IMR-90 (cell line): ENCODE results near the gene FADS1.

Experiments
- CEBPB ChIP-seq: IDR thresholded peaks from 2 replicates; pipeline ENCODE4 v1.6.1; 2012; ENCODE audit warnings: low read depth, low read length, improper control_type of control experiment
- FOS ChIP-seq: fragments of 150-350 bp; IDR thresholded peaks from 2 replicates; pipeline ENCODE4 v1.6.1; 2016; ENCODE audit warnings: low read depth, low read length
- NFE2L2 ChIP-seq: fragments of 150-350 bp; IDR thresholded peaks from 2 replicates; pipeline ENCODE4 v1.6.1; 2016; ENCODE audit warnings: low read depth, mild to moderate bottlenecking, low read length
- POLR2A ChIP-seq: IDR thresholded peaks from 2 replicates; pipeline ENCODE4 v1.6.1; 2012; ENCODE audit warnings: mild to moderate bottlenecking, low read depth, low read length
- RAD21 ChIP-seq: IDR thresholded peaks from 2 replicates; pipeline ENCODE4 v1.6.1; 2012; ENCODE audit warnings: low read length, improper control_type of control experiment
- RCOR1 ChIP-seq: IDR thresholded peaks from 2 replicates; pipeline ENCODE4 v1.6.1; 2012; ENCODE audit warnings: mild to moderate bottlenecking, low read length, improper control_type of control experiment; ENCODE audit not compliant: insufficient replicate concordance
- RFX5 ChIP-seq: IDR thresholded peaks from 2 replicates; pipeline ENCODE4 v1.8.0; 2012; ENCODE audit warnings: low read depth, mild to moderate bottlenecking, low read length, moderate library complexity
- USF2 ChIP-seq: fragments of 150-350 bp; IDR thresholded peaks from 2 replicates; pipeline ENCODE4 v1.6.1; 2017; ENCODE audit warnings: mild to moderate bottlenecking, antibody characterized with exemption, low read length, low read depth
- TF ChIP-seq, protein P1 (sequence below): conservative IDR thresholded peaks from 2 replicates; pipeline ENCODE4 v1.5.1; 2012; ENCODE audit warnings: mild to moderate bottlenecking, low read depth, low read length, improper control_type of control experiment

- TF ChIP-seq, protein P1, sequence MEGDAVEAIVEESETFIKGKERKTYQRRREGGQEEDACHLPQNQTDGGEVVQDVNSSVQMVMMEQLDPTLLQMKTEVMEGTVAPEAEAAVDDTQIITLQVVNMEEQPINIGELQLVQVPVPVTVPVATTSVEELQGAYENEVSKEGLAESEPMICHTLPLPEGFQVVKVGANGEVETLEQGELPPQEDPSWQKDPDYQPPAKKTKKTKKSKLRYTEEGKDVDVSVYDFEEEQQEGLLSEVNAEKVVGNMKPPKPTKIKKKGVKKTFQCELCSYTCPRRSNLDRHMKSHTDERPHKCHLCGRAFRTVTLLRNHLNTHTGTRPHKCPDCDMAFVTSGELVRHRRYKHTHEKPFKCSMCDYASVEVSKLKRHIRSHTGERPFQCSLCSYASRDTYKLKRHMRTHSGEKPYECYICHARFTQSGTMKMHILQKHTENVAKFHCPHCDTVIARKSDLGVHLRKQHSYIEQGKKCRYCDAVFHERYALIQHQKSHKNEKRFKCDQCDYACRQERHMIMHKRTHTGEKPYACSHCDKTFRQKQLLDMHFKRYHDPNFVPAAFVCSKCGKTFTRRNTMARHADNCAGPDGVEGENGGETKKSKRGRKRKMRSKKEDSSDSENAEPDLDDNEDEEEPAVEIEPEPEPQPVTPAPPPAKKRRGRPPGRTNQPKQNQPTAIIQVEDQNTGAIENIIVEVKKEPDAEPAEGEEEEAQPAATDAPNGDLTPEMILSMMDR: no peak
- TF ChIP-seq POLR2A (no peak), RAD21 (no peak), CEBPB (no peak), RFX5 (no peak), USF2 (no peak), RCOR1 (no peak), FOS (no peak), NFE2L2 (no peak)
These were observed 5.0 kb downstream of the FADS1 start for GRCh38 chr11:61811831-61812230.
